ENCODE data around the gene VPS72.
"Not testable (repeated sequence)": the region's sequence is repeated elsewhere in the genome, so short reads cannot be mapped to it uniquely, and the experiment has no call there.

Gene VPS72

DNA sequence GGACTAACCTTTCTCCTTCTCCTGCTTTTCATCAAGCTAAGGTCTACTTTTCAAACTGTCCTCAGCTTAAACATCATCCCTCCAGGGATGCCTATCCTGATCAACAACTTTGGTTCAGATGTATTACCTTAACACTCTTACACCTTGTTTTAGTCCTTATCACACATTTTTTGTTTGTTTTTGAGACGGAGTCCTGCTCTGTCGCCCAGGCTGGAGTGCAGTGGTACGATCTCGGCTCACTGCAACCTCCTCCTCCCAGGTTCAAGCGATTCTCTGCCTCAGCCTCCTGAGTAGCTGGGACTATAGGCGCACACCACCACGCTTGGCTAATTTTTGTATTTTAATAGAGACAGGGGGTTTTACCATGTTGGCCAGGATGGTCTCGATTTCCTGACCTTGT lies 1.3 kb downstream of the VPS72 start:
- not testable (repeated sequence) for DNase-seq (ENCODE audit: low read depth in 3 of 3, low spot score in 1 of 3)

GRCh38 chr1:151187205-151187604 lies 2.8 kb downstream of the VPS72 start:
- no peak for DNase-seq (ENCODE audit: low read depth in 3 of 3, low spot score in 1 of 3)

DNA sequence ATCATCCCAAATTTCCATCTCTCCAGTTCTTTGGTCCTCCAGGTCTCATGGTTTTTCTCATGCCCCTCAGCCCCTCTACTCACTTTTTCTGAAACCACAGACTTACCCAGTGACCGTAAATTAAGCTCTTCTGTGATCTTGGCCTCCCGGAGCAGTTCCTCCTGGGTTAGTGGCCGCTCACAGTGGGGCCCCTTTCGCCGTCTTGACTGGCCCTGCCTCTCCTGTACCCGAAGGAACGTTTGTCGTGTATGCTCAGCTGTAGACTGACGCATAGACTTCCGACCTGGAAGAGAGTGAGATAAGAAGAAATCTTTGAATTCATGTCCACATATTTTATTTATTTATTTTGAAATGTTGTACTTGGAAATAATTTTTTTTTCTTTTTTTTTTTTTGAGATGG lies 5.8 kb downstream of the VPS72 start:
- DNase-seq (ENCODE audit: low read depth in 3 of 3, low spot score in 1 of 3): no peak

- DNase-seq (ENCODE audit: low read depth in 3 of 3, low spot score in 1 of 3): no peak
Observed at GRCh38 chr1:151176514-151177045, 13.4 kb downstream of the VPS72 start.

GRCh38 chr1:151175863-151176262 lies 14.1 kb downstream of the VPS72 start, which contains the start of gene TMOD4:
TSS of gene TMOD4 (minus strand) at chr1:151175981. CDS start at chr1:151174875, 1,106 bp downstream.
- DNase-seq (ENCODE audit: low read depth in 3 of 3, low spot score in 1 of 3): no peak

- DNase-seq (ENCODE audit: low read depth in 3 of 3, low spot score in 1 of 3): no peak
Observed at GRCh38 chr1:151175041-151175741, 14.8 kb downstream of the VPS72 start.

DNA sequence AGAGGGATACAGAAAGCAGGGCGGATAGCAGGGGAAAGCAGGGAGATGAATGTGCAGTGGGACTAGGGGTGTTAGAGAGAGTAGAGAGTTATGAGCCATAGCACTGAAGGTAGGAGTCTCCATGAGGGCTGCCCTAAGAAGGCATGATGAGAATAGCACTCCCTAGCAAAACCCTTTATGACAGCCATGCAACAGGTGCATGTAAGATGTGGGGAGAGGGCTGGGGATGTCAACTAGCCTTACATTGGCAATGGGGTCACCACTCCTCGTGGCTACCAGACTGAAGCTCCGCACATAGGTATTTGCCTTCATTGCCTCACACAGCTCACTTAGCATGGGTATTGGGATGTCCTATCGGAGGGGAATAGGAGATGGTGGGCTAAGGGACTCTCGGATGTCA lies 18.8 kb downstream of the VPS72 start:
- DNase-seq (ENCODE audit: low read depth in 3 of 3, low spot score in 1 of 3): no peak

DNA sequence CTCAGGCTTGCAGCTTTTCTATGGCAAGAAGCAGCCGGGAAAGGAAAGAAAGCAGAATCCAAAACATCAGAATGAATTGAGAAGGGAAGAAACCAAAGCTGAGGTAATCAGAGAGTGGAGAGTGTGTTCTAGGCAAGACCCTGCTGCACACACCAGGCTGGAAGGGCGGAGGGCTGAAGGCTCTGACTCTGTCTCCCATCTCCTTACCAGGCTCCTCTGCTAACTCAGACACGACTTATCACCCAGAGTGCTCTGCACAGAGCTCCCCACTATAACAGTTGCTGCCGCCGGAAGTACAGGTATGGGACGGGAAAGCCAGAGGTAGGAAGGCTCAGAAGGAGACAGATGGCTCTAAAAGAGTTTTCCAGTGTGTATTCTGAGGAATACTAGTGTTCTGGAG lies 22.9 kb downstream of the VPS72 start:
- no peak for DNase-seq (ENCODE audit: low read depth in 3 of 3, low spot score in 1 of 3)

- DNase-seq (ENCODE audit: low read depth in 3 of 3, low spot score in 1 of 3): no peak
Observed at GRCh38 chr1:151166505-151166956, 23.5 kb downstream of the VPS72 start.

- peak; percentile 84 to 91 (median 91) for DNase-seq (ENCODE audit: low read depth in 3 of 3, low spot score in 1 of 3)
Observed at GRCh38 chr1:151165738-151166504, 24.1 kb downstream of the VPS72 start, which contains the start of the genes LYSMD1 and SCNM1. TSS of gene LYSMD1 (minus strand) at chr1:151165902. CDS start at chr1:151165258, 644 bp downstream. TSS of gene SCNM1 (plus strand) at chr1:151166144. CDS start at chr1:151166153, 9 bp downstream.

DNA sequence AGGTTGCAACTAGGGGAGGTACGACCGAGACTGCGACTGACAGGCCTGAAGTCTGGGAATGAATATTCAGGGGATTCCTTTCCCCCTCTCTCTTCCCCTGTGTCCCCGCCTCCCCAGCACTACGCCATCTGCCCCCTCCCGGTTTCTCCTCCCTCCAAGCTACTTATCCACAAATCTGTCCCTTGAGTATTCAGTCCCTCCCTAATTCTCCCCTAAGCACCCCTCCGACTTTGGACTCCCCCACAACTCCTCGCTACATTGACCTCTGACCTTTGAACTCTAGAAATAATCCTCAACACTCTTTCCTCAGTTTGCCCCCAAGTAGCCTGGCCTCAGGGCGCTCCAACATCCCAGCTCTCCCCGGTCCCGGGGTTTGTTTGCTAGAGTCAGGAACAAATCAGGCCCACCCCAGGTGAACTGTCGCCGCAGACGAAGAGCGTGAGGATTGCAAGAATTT lies 24.7 kb downstream of the VPS72 start:
- DNase-seq (ENCODE audit: low read depth in 3 of 3, low spot score in 1 of 3): no peak

- no peak for DNase-seq (ENCODE audit: low read depth in 3 of 3, low spot score in 1 of 3)
Observed at GRCh38 chr1:151164732-151165280, 25.2 kb downstream of the VPS72 start.

DNA sequence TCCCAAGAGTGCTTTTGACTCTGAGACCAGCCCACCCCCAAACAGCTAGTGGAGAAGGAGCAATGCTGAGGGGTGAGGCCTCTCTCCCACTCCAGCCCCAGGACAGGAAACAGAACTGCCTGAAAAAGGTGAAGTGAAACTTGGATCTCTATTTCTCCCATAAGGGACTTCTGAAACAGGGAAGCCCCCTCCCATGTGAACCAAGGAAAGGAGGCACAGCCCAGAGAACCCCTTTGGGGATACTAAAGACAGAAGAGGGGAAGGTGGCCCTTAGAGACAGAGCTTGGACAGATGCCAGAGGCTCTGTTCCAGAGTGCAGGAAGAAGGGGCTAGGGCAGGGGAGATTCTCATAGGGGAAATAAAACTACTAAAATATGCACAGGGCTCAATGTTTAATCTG lies 30.6 kb downstream of the VPS72 start:
- DNase-seq (ENCODE audit: low read depth in 3 of 3, low spot score in 1 of 3): no peak

DNA sequence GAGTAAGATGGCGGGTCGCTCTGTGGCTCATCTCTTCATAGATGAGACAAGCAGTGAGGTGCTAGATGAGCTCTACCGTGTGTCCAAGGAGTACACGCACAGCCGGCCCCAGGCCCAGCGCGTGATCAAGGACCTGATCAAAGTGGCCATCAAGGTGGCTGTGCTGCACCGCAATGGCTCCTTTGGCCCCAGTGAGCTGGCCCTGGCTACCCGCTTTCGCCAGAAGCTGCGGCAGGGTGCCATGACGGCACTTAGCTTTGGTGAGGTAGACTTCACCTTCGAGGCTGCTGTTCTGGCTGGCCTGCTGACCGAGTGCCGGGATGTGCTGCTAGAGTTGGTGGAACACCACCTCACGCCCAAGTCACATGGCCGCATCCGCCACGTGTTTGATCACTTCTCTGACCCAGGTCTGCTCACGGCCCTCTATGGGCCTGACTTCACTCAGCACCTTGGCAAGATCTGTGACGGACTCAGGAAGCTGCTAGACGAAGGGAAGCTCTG lies 31.2 kb downstream of the VPS72 start:
- DNase-seq (ENCODE audit: low read depth in 3 of 3, low spot score in 1 of 3): no peak

- peak in 1 of 3 donors; percentile 31 for DNase-seq (ENCODE audit: low read depth in 3 of 3, low spot score in 1 of 3)
Observed at GRCh38 chr1:151158326-151158725, 31.7 kb downstream of the VPS72 start.

DNA sequence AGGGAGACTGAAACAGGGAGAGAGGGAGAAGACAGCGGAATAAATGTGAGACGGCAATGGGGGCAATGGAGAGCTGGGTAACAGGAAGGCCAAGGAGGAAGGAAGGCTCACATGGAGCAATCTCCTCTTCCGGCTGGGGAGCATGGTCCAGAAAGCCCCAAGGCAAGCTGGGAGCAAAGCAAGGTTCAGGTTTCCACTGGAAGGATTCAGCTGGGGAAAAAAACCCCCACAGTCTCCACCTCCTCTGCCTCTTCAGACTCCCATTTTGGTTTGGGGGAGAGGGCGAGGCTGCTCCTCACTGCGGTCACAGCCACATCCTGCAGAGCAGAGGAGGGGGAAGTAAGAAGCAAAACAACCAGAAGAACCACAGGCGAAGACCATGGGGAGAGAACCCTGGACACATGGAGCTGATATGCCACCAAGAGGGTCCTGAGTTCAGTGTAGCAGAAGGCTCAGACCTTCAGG lies 32.9 kb downstream of the VPS72 start:
- DNase-seq (ENCODE audit: low read depth in 3 of 3, low spot score in 1 of 3): peak in 1 of 3 donors; percentile 15

DNA sequence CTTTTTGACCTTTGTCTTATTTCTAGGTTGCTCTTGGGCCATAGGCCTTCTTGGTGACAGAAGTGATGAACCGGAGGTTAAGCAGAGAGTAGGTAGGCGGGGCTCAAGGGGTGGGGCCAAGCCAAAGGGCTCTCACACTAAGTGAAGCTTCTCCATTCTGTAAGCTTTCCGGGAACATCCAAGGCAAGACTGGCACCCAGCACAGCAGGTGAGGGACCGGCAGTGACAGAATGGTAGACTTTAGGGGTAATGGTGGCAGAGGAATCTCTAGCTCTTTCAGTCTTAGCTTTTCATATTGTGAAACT lies 33.5 kb downstream of the VPS72 start, which contains the start of gene TNFAIP8L2:
Gene TNFAIP8L2 (plus strand): TSS at position 135 of the 305 bp plus-strand sequence. CDS start 2,049 bp downstream, outside the sequence.
- peak; percentile 35 to 66 (median 41) for DNase-seq (ENCODE audit: low read depth in 3 of 3, low spot score in 1 of 3)

DNA sequence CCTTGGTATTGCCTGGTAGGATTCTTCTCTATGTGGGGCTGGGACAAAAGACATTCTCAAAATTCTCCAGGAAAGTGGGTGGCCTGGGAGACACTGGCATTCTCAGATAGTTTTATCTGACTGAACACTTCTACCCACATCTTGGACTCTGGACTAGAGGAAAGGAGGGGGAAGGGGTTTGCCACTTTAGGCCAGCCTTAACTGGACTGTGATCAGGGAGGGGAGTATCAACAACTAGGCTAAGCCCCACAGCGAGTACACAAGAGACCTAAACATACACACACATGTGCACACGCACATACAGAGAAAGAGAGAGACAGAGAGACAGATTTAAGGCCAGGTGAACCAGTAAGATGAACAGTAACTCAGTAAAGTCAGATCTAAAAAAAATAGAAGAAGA lies 42.3 kb downstream of the VPS72 start:
- no peak for DNase-seq (ENCODE audit: low read depth in 3 of 3, low spot score in 1 of 3)

DNA sequence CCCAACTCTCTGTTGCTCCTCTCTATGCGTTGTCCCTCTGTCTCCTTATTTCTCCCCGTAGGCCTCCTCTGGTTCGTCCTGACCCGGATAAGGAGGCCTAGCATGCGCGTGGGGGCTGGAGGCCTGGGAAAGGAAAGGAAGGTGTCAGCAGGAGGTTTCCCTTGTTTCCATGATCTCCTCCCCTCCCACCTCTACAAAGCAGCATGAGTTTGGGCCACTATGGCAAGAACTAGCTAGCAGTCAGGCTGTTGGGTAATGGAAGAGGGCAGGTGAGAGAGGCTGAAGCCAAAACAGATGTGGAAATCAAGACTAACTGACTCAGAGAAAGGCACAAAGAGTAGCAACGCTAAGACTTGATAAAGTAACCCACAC lies 42.9 kb downstream of the VPS72 start:
- DNase-seq (ENCODE audit: low read depth in 3 of 3, low spot score in 1 of 3): no peak

DNA sequence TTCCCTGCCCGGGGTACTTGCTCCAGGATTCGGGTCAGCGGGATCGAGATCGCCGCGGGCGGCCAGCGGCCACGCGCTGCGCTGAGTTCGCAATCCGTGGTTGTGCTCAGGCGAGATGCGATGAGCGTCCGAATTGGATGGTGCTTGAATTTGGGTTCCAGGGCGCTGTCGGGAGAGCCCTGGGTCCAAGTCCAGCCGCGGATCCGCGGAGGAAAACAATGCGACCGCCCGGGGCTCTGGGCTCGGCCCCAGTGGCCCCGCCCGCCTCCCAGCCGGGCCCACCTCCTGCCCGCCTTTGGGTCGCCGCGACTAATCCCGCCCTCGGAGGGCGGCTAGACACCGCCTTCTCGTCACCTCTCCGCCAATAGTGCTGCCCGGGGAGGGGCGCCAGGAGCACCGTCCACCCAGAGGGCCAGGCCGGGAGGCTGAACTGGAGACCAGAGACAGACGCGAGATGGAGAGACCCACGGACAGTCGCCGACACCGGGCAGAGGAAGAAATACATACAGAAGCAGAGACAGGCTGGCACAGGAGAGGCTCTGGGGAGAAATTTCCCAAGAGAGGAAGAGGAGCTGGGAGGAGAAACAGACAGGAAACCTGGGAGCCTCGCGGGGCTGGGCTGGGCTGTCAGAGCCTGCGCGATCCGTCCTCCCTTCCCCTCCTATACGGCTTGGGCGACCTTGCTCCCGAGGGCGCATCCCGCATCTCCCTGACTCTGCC lies 43.4 kb downstream of the VPS72 start, which contains the start of gene SEMA6C:
Gene SEMA6C (minus strand): TSS at position 220 of the 720 bp plus-strand sequence. CDS start 4,010 bp downstream, outside the sequence.
- peak; percentile 59 to 76 (median 69) for DNase-seq (ENCODE audit: low read depth in 3 of 3, low spot score in 1 of 3)

- DNase-seq (ENCODE audit: low read depth in 3 of 3, low spot score in 1 of 3): no peak
Observed at GRCh38 chr1:151146072-151146411, 44.0 kb downstream of the VPS72 start.

All from stimulated activated CD4-positive, alpha-beta T cell treated with anti-CD3 and anti-CD28 coated beads, TNF-alpha, amount 100 ng/mL, for 1 hour (primary cell).